NCI-H1092 treated with DMSO at 0.1 percent for 48 hours (cell line): Measurements from ENCODE around the gene GAS2L1.
A peak's percentile ranks its signal among the peaks of the same experiment; 100 is the strongest.

Experiments used
- DNase-seq: peaks from one replicate; lab custom pipeline; 2025; lab: John Stamatoyannopoulos, UW

The GAS2L1 gene

GRCh38 chr22:29306175-29306834 lies at the start of gene GAS2L1:
Gene GAS2L1, plus strand, starts transcription at chr22:29306650. Its CDS starts 1,456 bp downstream, at chr22:29308106.
- no peak for DNase-seq

- no peak for DNase-seq
Measured at GRCh38 chr22:29257751-29258181, 48.7 kb upstream of the GAS2L1 start.

GRCh38 chr22:29258407-29259252 lies 47.8 kb upstream of the GAS2L1 start:
- DNase-seq = no peak

GRCh38 chr22:29259253-29259899 lies 47.1 kb upstream of the GAS2L1 start:
- no peak for DNase-seq

GRCh38 chr22:29260031-29260560 lies 46.4 kb upstream of the GAS2L1 start:
- DNase-seq = no peak

- DNase-seq = no peak
Measured at GRCh38 chr22:29260601-29261315, 45.7 kb upstream of the GAS2L1 start.

- no peak for DNase-seq
Measured at GRCh38 chr22:29263791-29264276, 42.6 kb upstream of the GAS2L1 start.

GRCh38 chr22:29265305-29265704 lies 41.1 kb upstream of the GAS2L1 start:
- no peak for DNase-seq

GRCh38 chr22:29265929-29266328 lies 40.5 kb upstream of the GAS2L1 start:
- no peak for DNase-seq

- no peak for DNase-seq
Measured at GRCh38 chr22:29266564-29267461, 39.6 kb upstream of the GAS2L1 start.

- DNase-seq = peak; percentile 30
Measured at GRCh38 chr22:29267462-29267857, 39.0 kb upstream of the GAS2L1 start.

- DNase-seq = peak; percentile 98
Measured at GRCh38 chr22:29267858-29268510, 38.5 kb upstream of the GAS2L1 start, which contains the start of the genes EWSR1 and RHBDD3. Gene EWSR1, plus strand, starts transcription at chr22:29268268. Its CDS starts 69 bp downstream, at chr22:29268337. Gene RHBDD3, minus strand, starts transcription at chr22:29267981. Its CDS starts 2,355 bp downstream, at chr22:29265626.

- DNase-seq = peak; percentile 61
Measured at GRCh38 chr22:29268511-29269229, 37.8 kb upstream of the GAS2L1 start.

- no peak for DNase-seq
Measured at GRCh38 chr22:29269230-29269604, 37.2 kb upstream of the GAS2L1 start.

- no peak for DNase-seq
Measured at GRCh38 chr22:29269731-29270474, 36.5 kb upstream of the GAS2L1 start.

- DNase-seq = no peak
Measured at GRCh38 chr22:29270475-29271271, 35.8 kb upstream of the GAS2L1 start.

- no peak for DNase-seq
Measured at GRCh38 chr22:29272624-29273023, 33.8 kb upstream of the GAS2L1 start.

- DNase-seq = no peak
Measured at GRCh38 chr22:29275167-29275566, 31.3 kb upstream of the GAS2L1 start.
